NK-92 treated with Interleukin-12 subunit alpha and Interleukin-12 subunit beta, amount 100 ng/mL, for 24 hours (cell line): ENCODE data around the gene PHF2.

Source experiments
- DNase-seq: peaks from one replicate; lab custom pipeline; 2025; lab: John Stamatoyannopoulos, UW

PHF2 gene

DNA sequence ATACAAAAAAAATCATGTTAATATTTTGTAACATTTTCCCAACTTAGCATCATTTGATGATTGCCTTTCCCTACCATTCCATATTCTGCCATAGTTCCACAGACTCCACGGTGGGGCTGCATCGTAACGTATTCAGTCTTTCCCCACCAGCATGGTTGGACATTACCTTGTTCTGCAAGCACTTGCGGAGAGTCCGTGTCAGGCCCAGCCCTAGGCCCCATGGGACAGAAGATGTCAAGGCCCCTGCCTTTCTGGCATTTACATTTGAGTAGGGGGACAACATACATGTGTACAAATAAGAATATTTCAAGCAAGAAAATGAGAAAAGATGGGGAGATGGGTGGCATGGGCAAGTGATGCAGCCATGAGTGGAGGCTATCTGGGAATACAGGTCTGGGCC lies 8.2 kb upstream of the PHF2 start:
- no peak for DNase-seq

- DNase-seq, result no peak
These were observed 6.7 kb upstream of the PHF2 start for GRCh38 chr9:93569621-93570174.

DNA sequence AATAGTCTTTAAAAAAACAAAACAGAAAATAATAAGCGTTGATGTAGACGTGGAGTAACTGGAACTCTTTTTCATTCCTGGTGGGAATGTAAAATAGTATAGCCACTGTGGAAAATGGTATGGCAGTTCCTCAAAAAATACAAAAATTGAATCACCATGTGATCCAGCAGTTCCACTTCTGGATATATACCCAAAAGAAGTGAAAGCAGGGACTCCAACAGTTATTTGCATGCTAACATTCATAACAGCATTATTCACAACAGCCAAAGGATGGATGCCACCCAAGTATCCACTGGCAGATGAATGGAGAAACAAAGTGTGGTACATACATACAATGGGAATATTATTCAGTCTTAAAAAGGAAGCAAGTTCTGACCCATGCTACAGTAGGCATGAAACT lies 4.2 kb upstream of the PHF2 start:
- no peak for DNase-seq

- no peak for DNase-seq
These were observed 3.5 kb upstream of the PHF2 start for GRCh38 chr9:93572636-93573515.

- no peak for DNase-seq
These were observed 2.9 kb upstream of the PHF2 start for GRCh38 chr9:93573516-93573828.

GRCh38 chr9:93574091-93574899 lies 2.1 kb upstream of the PHF2 start:
- DNase-seq, result no peak

GRCh38 chr9:93574900-93575795 lies 1.2 kb upstream of the PHF2 start:
- no peak for DNase-seq

- DNase-seq, result no peak
These were observed 557 bp upstream of the PHF2 start for GRCh38 chr9:93575796-93576257.

DNA sequence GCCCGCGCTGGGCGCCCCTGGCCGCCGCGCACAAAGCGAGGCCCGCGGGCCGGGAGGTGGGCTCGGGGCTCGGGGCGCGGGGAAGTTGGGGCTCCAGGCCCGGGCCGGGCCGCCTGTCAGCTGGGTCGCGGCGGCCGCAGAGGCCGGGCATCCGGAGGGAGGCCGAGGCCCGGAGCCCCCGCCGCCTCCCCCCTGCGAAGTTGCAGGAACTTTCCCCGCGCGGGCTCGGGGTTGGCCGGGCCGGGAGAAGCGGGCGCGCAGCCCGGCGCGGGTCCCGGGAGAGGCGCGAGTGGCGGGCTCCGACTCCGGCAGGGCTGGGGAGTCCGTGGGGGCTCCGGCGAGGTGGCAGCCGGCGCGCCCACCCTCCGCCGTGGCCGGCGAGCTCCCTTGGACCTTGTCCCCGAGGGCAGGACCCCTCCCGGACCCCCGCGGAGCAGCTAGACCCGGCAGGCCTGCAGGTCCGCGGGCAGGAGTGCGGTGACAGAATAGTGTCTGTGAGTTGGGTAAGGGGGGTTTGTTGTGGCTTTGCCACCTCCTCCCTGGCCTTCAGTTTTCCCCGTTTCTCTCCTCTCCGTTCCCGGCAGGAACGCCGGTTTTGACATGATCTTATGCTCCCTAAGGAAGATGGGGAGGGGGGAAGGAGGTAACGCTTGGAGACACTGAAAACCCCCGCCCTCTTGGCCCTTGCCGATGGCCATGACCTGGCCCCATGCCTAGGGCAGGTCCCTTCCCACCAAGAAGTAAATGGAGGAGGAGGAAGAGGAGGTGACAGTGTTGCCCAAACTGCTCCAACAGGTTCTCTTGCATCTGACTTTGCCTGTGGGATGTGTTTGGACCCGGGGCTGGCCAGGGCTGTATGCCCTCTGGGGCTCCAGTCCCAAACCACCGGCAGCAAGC lies 942 bp downstream of the PHF2 start:
- DNase-seq, result no peak

GRCh38 chr9:93577975-93578682 lies 1.7 kb downstream of the PHF2 start:
- no peak for DNase-seq

DNA sequence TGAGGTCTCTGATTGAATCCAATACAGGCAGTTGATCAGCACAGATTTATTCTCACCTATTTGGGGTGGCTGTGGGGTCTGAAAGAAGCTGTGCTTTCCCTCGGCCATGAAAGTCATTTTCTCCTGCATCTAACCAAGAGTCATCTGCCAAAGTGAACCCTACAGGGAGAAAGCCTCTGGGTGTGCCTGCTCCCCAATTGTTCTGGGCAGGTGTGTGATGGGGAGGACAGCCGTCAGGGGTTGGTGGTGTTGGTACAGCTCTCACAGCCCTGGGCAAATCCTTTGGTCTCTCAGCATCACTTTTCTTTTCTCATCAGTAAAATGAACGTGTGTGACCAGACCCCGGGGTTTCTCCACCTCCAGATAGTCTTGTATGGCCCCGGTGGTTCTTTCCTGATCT lies 2.5 kb downstream of the PHF2 start:
- no peak for DNase-seq

DNA sequence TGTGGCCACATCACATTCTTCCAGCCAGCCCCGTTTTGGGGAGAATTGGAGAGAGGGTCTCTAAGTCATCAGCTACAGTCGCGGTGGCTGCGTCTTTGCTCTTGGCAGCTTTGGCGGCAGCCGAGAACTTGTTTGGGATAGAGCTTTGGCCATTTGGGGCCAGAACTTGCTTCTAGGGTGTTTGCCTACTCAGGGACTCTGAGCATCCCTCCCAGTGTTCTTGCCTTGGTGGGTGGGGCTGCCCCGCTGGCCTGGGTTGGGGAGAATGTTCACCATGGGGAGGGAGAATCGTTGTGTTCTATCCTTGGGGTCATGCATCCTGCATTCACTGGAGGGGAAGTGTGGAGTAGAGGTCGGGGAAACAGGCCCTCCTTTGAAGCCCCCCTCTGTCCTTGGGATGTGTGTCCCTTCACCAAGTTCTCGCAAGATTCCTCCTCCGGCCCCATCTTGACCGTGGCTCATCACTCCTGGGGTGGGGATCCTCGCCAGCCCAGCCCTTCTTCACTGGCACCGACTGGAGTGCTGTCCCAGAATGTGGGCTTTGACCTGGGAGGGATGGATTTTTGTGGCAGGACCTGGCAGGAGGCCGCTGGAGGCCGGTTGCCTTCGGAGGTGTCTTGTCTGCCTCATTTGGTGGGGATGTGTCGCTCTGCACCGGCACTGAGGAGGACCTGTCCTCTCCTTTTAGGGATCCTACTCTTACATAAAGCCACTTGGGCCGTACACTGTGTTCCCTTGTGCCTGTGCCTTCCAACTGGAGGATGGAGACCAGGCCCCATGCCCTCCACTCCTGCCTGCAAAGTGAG lies 3.5 kb downstream of the PHF2 start:
- DNase-seq, result no peak

- DNase-seq, result no peak
These were observed 4.4 kb downstream of the PHF2 start for GRCh38 chr9:93580654-93581380.

DNA sequence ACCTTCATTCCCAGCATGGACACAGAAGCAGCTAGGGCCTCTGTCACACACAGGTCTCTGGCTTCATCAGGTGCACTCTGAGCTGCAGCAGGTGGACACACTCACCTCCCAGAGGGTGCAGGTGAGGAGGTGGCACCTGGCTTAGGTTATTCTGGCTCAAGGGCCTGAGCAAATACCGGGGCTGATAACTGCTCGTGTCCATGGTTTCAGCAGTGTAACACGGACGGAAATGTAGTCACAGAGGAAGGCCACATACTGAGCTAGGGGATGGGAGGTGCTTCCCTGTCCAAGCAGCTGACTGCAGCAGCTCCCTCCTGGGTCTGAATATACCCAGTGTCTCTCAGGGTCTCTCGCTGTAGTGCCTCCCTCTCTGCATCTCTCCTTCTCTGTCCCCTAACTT lies 5.7 kb downstream of the PHF2 start:
- no peak for DNase-seq

DNA sequence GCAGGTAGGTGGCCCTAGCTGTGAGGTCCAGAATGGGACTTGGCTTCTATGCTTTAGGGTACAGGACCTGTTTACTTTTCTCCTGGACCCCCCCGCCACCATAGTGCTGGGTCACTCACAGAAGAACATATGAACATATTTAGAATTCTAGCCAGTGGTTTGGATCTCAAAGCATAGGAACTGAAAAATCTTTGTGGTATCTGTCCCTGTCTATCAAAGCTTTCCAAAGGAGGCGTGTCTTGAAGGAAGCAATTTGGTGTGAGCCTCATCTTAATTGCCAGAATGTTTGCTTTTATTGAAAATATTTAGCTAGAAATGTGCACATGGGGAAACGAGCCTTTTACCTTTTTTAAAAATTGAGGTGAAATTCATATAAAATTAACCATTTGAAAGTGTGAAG lies 6.2 kb downstream of the PHF2 start:
- no peak for DNase-seq

DNA sequence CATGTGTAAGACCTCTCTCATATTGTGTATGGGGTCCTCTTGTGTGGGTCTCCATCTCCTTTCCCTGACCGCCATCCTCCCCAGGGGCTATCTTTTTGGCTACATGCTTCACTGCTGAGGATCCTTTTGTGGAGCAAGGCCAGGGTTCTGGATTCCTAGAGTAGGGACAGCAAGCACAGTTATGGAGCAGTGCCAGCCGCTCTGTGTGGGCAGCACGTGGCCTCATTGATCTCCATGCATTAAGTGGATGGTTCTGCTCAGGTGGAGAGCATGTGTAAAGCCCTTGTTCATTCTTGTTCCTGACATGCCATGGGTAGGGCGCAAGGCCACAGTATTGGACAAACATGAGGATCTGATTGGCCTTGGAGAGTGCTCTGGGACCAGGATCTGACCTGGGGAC lies 8.9 kb downstream of the PHF2 start:
- DNase-seq, result no peak

- no peak for DNase-seq
These were observed 9.3 kb downstream of the PHF2 start for GRCh38 chr9:93585695-93586094.

DNA sequence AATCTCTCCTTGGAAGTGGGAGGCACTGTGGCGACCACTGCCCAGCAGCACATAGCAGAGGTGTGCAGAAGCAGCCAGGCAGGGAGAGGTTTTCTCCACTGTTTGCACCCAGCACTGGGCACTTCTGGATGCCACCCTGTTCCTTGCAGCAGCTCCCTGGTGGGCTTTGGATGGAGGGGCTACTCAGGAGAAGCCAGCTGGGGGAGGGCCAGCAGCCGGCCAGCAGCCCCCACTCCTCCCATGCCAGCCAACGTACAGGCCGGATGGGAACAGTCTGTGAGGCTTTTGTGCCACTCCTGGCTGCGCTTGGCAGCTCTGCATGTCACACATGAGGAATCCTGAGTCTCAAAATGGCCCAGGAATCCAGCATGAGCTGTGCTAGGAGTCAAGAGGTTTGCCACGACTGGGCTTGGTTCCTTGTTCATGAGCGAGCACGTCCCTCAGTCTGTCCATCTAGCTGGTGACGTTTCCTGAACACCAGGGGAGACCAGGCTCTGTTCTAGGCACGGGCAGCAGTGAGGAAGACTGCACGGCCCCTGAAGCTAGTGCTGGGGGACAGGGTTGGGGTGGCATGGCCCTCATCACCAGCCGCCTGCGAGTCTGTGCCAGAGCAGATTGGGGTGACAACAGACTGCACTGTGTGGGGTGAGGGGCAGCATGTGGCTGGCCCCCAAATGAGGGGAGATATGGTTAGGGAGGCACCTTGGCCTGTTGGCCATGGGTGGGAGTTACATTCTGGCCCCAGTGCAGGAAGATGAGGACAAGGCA lies 10.1 kb downstream of the PHF2 start:
- no peak for DNase-seq
